Endothelial cell (in vitro differentiated cells): Measurements from ENCODE around the gene PTS. TPM values are rescaled to one million over a fixed set of nuclear protein-coding genes. Genes with fewer than 3 reads are reported as not detected.

Experiments
- DNase-seq: peaks from one replicate; pipeline ENCODE4 v3.0.0; 2021; ENCODE audit warnings: low spot score
- H3K27ac Mint-ChIP-seq: one replicate; pipeline ENCODE4 v1.8.0; 2021; ENCODE audit warnings: mixed read lengths, inconsistent platforms; ENCODE audit not compliant: unreplicated experiment
- H3K27me3 Mint-ChIP-seq: one replicate; pipeline ENCODE4 v1.8.0; 2021; ENCODE audit warnings: mild to moderate bottlenecking, moderate library complexity, mixed read lengths, inconsistent platforms; ENCODE audit not compliant: unreplicated experiment
- H3K36me3 Mint-ChIP-seq: one replicate; pipeline ENCODE4 v1.8.0; 2021; ENCODE audit warnings: mild to moderate bottlenecking, low read depth, mixed read lengths, inconsistent platforms; ENCODE audit not compliant: unreplicated experiment
- H3K4me1 Mint-ChIP-seq: one replicate; pipeline ENCODE4 v1.8.0; 2021; ENCODE audit warnings: mild to moderate bottlenecking, mixed read lengths, inconsistent platforms; ENCODE audit not compliant: unreplicated experiment
- H3K4me3 Mint-ChIP-seq: one replicate; pipeline ENCODE4 v1.8.0; 2021; ENCODE audit warnings: mild to moderate bottlenecking, mixed read lengths, inconsistent platforms; ENCODE audit not compliant: unreplicated experiment
- H3K9me3 Mint-ChIP-seq: one replicate; pipeline ENCODE4 v1.8.0; 2021; ENCODE audit warnings: mixed read lengths, inconsistent platforms; ENCODE audit not compliant: unreplicated experiment
- CTCF ChIP-seq: fragments of 200-600 bp; sonication (generic); IDR thresholded peaks from one replicate; pipeline ENCODE4 v1.5.0; 2021; ENCODE audit warnings: antibody characterized with exemption; ENCODE audit not compliant: unreplicated experiment
- total RNA-seq: library from RNA; stranded (reverse); fragmentation: NEBNext Ultra II Directional; extraction: Animal tissue kit (Norgen Biotek cat#: 25700); gene quantifications from one replicate; pipeline ENCODE4 v1.2.1, GENCODE V29; 2021; ENCODE audit not compliant: unreplicated experiment

PTS gene
- total RNA-seq, 1 donor from 2014 or later, result 40.1 TPM

GRCh38 chr11:112211536-112211935 lies 14.7 kb upstream of the PTS start:
- Mint-ChIP-seq H3K27ac (no peak overlapping the region), H3K27me3 (no peaks in the 10 kb centered on the region), H3K4me1 (no peaks in the 10 kb centered on the region), H3K36me3 (no peaks in the 10 kb centered on the region), H3K4me3 (no peak overlapping the region), H3K9me3 (no peaks in the 10 kb centered on the region)
- DNase-seq, result no peak
- no peak for TF ChIP-seq CTCF

- TF ChIP-seq CTCF, result no peak
- H3K9me3 Mint-ChIP-seq, result no peaks in the 10 kb centered on the region
- no peaks in the 10 kb centered on the region for H3K27me3 Mint-ChIP-seq
- H3K4me3 Mint-ChIP-seq, result no peak overlapping the region
- no peaks in the 10 kb centered on the region for H3K36me3 Mint-ChIP-seq
- no peaks in the 10 kb centered on the region for H3K4me1 Mint-ChIP-seq
- H3K27ac Mint-ChIP-seq, result no peak overlapping the region
- DNase-seq, result no peak
Measured at GRCh38 chr11:112212290-112212689, 13.9 kb upstream of the PTS start.

- no peak overlapping the region for H3K27ac Mint-ChIP-seq
- no peaks in the 10 kb centered on the region for H3K27me3 Mint-ChIP-seq
- DNase-seq, result no peak
- H3K36me3 Mint-ChIP-seq, result no peaks in the 10 kb centered on the region
- H3K4me1 Mint-ChIP-seq, result no peaks in the 10 kb centered on the region
- TF ChIP-seq CTCF, result no peak
- H3K9me3 Mint-ChIP-seq, result no peaks in the 10 kb centered on the region
- no peak overlapping the region for H3K4me3 Mint-ChIP-seq
Measured at GRCh38 chr11:112212710-112213109, 13.5 kb upstream of the PTS start.

- H3K27me3 Mint-ChIP-seq, result no peaks in the 10 kb centered on the region
- no peaks in the 10 kb centered on the region for H3K9me3 Mint-ChIP-seq
- no peak for TF ChIP-seq CTCF
- H3K36me3 Mint-ChIP-seq, result no peaks in the 10 kb centered on the region
- no peak for DNase-seq
- H3K27ac Mint-ChIP-seq, result no peak overlapping the region
- no peak overlapping the region for H3K4me3 Mint-ChIP-seq
- no peaks in the 10 kb centered on the region for H3K4me1 Mint-ChIP-seq
Measured at GRCh38 chr11:112213753-112214152, 12.5 kb upstream of the PTS start.

GRCh38 chr11:112215621-112216020 lies 10.6 kb upstream of the PTS start:
- Mint-ChIP-seq H3K4me1 (peaks cover under 1% of the 10 kb centered on the region), H3K27ac (no peak overlapping the region), H3K4me3 (no peak overlapping the region), H3K9me3 (no peaks in the 10 kb centered on the region), H3K27me3 (no peaks in the 10 kb centered on the region), H3K36me3 (no peaks in the 10 kb centered on the region)
- no peak for TF ChIP-seq CTCF
- DNase-seq, result no peak
